ENCODE measurements around the gene PSTPIP1. TPM values are rescaled to one million over a fixed set of nuclear protein-coding genes. Genes with fewer than 3 reads are reported as not detected.

PSTPIP1 gene
- total and polyA plus RNA-seq, 7 donors: 0.97 to 2.2 (median 1.3) TPM

GRCh38 chr15:76986743-76987142, 8.2 kb upstream of the PSTPIP1 start:
- no peaks in the 10 kb centered on the region for H3K27me3 ChIP-seq (ENCODE audit: insufficient read depth in 3 of 3, low read length in 2 of 3)
- no peak overlapping the region for H3K4me3 ChIP-seq
- no peak for TF ChIP-seq CTCF (IDR thresholded peaks at IDR 0.05)
- no peaks in the 10 kb centered on the region for H3K36me3 ChIP-seq (ENCODE audit: insufficient read depth in 1 of 2, low read depth in 1 of 2)
- DNase-seq (no peak), ATAC-seq (no peak)
- intact Hi-C loops (cut with DNase I): no loop called here
- no peak overlapping the region for H3K27ac ChIP-seq
- 91 to 94% (median 92%) methylated on average over 3 of the region's 3 CpGs for WGBS, 3 donors
- no peaks in the 10 kb centered on the region for H3K4me1 ChIP-seq
- no peaks in the 10 kb centered on the region for H3K9me3 ChIP-seq

- DNase-seq (no peak), ATAC-seq (no peak)
- H3K27me3 ChIP-seq (ENCODE audit: insufficient read depth in 3 of 3, low read length in 2 of 3): no peaks in the 10 kb centered on the region
- H3K4me3 ChIP-seq: no peak overlapping the region
- no peaks in the 10 kb centered on the region for H3K4me1 ChIP-seq
- H3K27ac ChIP-seq: no peak overlapping the region
- intact Hi-C loops (cut with DNase I): no loop called here
- no peaks in the 10 kb centered on the region for H3K36me3 ChIP-seq (ENCODE audit: insufficient read depth in 1 of 2, low read depth in 1 of 2)
- WGBS, 3 donors: 92 to 99% (median 97%) methylated on average over 5 to 6 of the region's 6 CpGs
- no peak for TF ChIP-seq CTCF (IDR thresholded peaks at IDR 0.05)
- H3K9me3 ChIP-seq: no peaks in the 10 kb centered on the region
Measured at GRCh38 chr15:76987276-76987675, 7.7 kb upstream of the PSTPIP1 start.

GRCh38 chr15:76987896-76988860, 6.7 kb upstream of the PSTPIP1 start:
- Histone ChIP-seq H3K9me3 (no peaks in the 10 kb centered on the region), H3K27me3 (ENCODE audit: insufficient read depth in 3 of 3, low read length in 2 of 3) (no peaks in the 10 kb centered on the region), H3K4me3 (no peak overlapping the region), H3K36me3 (ENCODE audit: insufficient read depth in 1 of 2, low read depth in 1 of 2) (no peaks in the 10 kb centered on the region), H3K4me1 (no peaks in the 10 kb centered on the region), H3K27ac (no peak overlapping the region)
- whole genome bisulfite sequencing, 3 donors: 62 to 75% (median 75%) methylated on average over 11 of the region's 11 CpGs
- TF ChIP-seq CTCF (IDR thresholded peaks at IDR 0.05): no peak
- intact Hi-C loops (cut with DNase I): no loop called here
- ATAC-seq (peak in 3 of 4 donors; percentile 61 to 76 (median 66)), DNase-seq (peak; percentile 76 to 85)

GRCh38 chr15:76988867-76989780, 5.8 kb upstream of the PSTPIP1 start:
- Histone ChIP-seq H3K36me3 (ENCODE audit: insufficient read depth in 1 of 2, low read depth in 1 of 2) (no peaks in the 10 kb centered on the region), H3K9me3 (no peaks in the 10 kb centered on the region), H3K27me3 (ENCODE audit: insufficient read depth in 3 of 3, low read length in 2 of 3) (no peaks in the 10 kb centered on the region), H3K4me3 (no peak overlapping the region), H3K4me1 (no peaks in the 10 kb centered on the region), H3K27ac (no peak overlapping the region)
- ATAC-seq: peak in 3 of 4 donors; percentile 10 to 15 (median 13)
- intact Hi-C loops (cut with DNase I): no loop called here
- TF ChIP-seq CTCF (IDR thresholded peaks at IDR 0.05): no peak
- no peak for DNase-seq
- WGBS, 3 donors: 73 to 82% (median 80%) methylated on average over 12 of the region's 12 CpGs

Data from psoas muscle (tissue), 8 donors.